GM08714 (cell line): Measurements from ENCODE around the gene GRK1.
"Not testable (repeated sequence)": the region's sequence is repeated elsewhere in the genome, so short reads cannot be mapped to it uniquely, and the experiment has no call there.

Source experiments
- H3K4me3 ChIP-seq: fragments of 200-500 bp; sonication (Bioruptor generic); 2 replicates; pipeline ENCODE4 v1.5.1; 2014; ENCODE audit warnings: mild to moderate bottlenecking, low read length, inconsistent platforms
- ZNF274 ChIP-seq: IDR thresholded peaks from 2 replicates; pipeline ENCODE4 v1.6.1; 2012; ENCODE audit warnings: mild to moderate bottlenecking, low read depth, low read length

GRK1 gene

GRCh38 chr13:113742445-113743120 lies 75.6 kb downstream of the GRK1 start:
- no peak overlapping the region for H3K4me3 ChIP-seq
- TF ChIP-seq ZNF274, result no peak

DNA sequence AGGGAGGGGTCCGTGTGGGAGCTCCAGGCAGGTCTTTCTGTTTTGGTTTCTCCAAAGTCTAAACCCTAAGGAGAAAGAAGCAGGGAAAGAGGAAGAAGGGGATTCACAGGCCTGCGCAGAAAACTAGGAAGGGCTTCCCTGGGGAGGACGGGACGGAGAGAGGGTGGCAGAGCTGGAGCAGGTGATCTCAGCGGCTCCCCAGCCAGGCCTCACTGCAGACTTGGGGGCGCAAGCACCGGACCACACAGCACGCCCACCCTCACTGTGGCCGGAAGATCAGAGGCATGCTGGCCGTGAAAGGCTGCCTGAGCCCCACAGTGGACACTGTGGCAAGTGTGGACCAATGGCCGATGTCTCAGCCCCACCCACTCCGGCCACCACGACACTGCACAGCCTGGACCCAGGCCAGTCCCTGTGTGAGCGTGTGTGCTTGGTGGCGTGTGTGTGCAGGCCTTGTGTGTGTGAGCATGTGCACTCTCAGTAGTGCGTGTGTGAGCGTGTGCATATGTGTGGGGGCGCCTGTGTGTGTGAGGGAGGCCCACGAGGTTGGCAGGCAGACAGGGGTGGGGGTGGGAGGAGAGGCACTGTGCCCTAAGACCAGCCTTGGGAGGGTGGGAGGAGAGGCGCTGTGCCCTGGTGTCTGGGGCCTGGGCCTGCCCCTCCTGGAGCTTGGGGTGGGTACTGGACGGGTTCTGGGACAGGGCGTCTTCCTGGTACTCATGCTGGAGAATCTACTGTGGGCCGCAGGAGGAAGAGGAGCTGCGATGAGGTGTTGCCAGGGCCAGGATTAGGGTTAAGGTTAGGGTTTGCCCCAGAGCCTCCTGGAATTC lies 76.6 kb downstream of the GRK1 start:
- TF ChIP-seq ZNF274, result no peak

DNA sequence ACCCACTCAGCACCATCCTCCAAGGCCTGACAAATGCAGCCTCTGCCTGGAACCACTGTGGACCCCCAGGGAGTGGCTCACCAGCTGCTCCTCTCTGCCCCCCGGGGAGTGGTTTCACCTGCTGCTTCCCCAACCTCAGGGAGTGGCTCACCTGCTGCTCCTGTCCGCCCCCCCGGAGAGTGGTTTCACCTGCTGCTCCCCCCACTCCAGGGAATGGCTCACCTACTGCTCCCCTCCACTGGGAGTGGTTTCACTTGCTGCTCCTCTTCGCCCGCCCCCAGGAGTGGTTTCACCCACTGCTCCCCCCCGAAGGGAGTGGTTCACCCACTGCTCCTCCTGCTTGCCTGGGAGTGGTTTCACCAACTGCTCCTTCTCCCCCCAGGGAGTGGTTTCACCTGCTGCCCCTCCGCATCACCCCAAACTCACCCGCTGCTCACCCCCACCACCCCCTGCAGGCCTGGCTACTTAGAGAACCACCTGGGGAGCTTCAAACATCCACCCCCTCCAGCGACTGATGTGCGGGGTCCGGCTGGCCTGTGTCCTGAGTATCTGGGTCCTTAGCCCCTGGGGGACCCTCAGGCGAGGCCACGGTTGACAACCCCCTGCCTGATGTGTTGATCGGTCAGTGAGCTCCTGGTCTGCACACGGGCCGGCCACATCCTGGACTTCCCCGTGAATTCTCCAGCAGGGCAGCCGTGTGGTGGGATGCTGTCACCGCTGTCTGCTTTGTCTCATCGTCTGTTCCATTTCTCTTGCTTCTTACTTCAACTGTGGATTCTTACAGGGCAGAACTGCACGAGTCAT lies 77.4 kb downstream of the GRK1 start:
- no peak for TF ChIP-seq ZNF274

More for the DNA sequence above, 76.6 kb downstream of the GRK1 start:
- no peak overlapping the region for H3K4me3 ChIP-seq

GRCh38 chr13:113745059-113745458 lies 78.0 kb downstream of the GRK1 start:
- H3K4me3 ChIP-seq, result no peak overlapping the region
- no peak for TF ChIP-seq ZNF274

More for the DNA sequence above, 77.4 kb downstream of the GRK1 start:
- H3K4me3 ChIP-seq, result no peak overlapping the region

DNA sequence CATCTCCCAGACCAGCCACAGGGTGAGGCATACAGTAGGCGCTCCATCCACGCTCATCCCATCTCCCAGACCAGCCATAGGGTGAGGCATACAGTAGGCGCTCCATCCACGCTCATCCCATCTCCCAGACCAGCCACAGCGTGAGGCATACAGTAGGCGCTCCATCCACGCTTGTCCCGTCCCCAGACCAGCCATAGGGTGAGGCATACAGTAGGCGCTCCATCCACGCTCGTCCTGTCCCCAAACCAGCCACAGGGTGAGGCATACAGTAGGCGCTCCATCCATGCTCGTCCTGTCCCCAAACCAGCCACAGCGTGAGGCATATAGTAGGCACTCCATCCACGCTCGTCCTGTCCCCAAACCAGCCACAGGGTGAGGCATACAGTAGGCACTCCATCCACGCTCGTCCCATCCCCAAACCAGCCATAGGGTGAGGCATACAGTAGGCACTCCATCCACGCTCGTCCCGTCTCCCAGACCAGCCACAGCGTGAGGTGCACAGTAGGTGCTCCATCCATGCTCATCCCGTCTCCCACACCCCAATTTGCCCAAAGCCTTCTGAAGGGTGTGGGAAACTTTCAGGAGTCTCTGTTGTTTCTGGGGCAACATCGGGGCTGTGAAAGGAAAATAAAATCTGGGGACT lies 78.6 kb downstream of the GRK1 start:
- not testable (repeated sequence) for H3K4me3 ChIP-seq

DNA sequence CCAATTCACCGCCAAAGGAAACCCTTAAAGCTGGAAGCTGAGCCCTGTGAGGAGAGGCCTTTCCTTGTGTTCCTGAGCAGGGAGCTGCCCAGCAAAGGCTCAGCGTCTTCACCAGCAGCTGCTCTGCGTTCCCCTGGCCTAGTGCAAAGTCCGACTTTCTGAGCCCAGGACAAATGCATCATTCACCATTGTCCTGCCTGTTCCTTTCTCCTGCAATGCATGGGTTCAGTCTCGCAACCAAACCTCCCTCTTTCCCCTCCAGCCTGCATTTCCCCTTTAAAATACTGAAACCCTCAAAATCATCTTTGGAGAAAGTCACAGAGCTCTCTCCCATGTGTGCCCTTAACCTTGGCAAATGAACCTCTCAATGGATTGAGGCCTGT lies 79.1 kb downstream of the GRK1 start:
- no peak for TF ChIP-seq ZNF274

DNA sequence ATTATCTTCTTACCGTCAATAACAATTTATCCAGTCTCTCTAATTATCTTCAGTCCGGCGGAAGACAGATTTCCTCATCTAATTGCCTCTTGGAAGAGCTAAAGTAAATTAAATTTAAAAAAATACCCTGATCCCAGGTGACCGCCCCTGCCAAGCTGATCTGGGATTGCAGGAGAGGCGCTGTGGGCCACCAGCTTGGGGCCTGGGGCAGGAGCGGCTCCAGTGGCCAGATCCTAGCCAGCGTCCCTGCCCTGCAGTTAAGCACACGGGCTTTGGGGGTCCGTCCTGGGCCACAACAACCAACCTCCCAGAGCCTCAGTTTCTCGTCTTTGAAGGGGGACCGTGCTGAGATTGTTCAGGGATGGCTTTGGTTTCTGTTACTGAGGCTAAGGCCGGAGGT lies 79.7 kb downstream of the GRK1 start:
- H3K4me3 ChIP-seq, result no peak overlapping the region
- TF ChIP-seq ZNF274, result no peak

More for the DNA sequence above, 79.1 kb downstream of the GRK1 start:
- H3K4me3 ChIP-seq, result no peak overlapping the region

- no peak for TF ChIP-seq ZNF274
- no peak overlapping the region for H3K4me3 ChIP-seq
Observed at GRCh38 chr13:113747291-113747833, 80.3 kb downstream of the GRK1 start.

DNA sequence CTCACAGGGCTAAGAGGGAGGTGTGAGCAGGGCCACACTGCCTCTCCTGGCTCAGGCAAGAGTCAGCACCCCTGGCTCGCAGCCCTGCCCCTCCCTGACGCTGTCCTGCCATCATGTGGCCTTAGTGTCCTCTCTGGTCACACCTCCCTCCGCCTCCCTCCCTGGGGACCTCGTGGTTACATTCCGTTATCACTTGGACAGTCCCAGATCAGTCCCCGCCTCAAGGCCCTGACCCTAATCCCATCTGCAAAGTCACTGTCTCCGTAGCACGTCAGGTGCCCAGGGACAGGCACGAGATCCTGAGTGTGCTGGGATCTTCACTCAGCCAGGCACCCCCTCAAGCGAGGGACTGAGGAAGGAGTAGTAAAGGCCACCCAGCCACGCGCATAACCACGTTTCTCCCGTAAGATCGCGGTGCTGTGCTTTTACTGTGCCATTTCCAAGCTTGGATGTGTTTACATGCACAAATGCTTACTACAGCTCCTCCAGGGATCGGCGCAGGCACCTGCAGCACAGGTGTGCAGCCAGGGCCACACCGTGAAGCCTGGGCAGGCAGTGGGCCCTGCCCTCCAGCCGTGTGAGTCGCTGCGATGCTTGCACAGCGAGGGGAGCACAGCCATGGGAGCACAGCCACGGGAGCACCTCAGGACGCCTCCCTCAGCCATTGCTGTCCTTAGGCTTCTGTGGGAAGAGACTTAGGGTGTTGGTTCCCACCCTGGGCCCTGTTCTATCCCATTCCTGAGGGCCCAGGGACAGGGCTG lies 81.3 kb downstream of the GRK1 start:
- no peak overlapping the region for H3K4me3 ChIP-seq
- no peak for TF ChIP-seq ZNF274

- no peak for TF ChIP-seq ZNF274
- no peak overlapping the region for H3K4me3 ChIP-seq
Observed at GRCh38 chr13:113748862-113749451, 81.9 kb downstream of the GRK1 start.

DNA sequence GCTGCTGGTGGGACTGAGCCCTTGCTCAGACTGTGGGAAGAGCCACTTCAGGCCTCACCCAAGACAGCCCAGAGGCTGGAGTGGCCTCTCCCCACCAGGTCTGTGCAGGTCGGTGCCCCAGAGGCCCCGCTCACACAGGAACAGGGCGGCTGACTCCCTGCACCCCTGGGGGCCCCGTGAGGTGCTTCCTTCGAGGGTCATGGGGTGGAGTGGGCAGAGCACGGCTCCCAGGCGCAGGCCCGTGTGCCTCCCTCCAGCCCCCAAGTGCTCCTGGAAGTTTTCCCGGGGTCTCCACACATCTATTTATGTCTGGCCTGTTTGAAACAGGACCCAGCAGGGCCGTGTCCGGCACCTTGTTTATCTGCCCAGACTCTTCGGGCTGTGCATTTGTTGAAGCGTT lies 82.5 kb downstream of the GRK1 start:
- TF ChIP-seq ZNF274, result no peak
- H3K4me3 ChIP-seq, result no peak overlapping the region

DNA sequence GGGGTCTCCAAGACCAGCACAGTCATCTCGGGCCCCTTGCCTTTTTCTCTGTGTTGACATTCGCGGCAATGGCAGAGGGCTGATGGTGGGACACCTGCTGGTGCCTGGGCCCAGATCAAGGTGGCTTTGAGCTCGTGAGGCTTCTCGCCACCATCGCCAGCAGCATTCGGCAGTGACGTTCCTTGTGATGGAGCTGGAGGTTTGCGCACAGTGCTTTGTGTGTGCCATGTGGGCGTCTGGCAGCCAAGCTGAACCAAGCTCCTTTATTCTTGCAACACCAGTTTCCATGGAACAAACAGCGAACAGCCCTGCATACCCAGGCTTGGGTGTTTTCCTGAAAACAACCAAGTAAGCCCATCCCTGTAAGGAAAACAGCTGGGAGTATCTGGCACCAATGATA lies 82.9 kb downstream of the GRK1 start:
- TF ChIP-seq ZNF274, result no peak
- no peak overlapping the region for H3K4me3 ChIP-seq
